Right cardiac atrium (tissue), 5 donors: Measurements from ENCODE around the gene EXOC4. TPM values are rescaled to one million over a fixed set of nuclear protein-coding genes. Genes with fewer than 3 reads are reported as not detected.

Experiments used
- ATAC-seq, 2 donors: fragments of 200-7000 bp; cut with Tn5 transposase; one replicate each; pipeline versions ENCODE4 v1.8.0 to v1.9.1; 2020; ENCODE audit warnings: moderate library complexity in 2 of 2, mild to moderate bottlenecking in 1 of 2
- DNase-seq, 3 donors: peaks; one replicate each; pipeline ENCODE4 v3.0.0-alpha.2; 2020
- H3K27ac ChIP-seq: one replicate; pipeline ENCODE4 v1.5.1; 2013; ENCODE audit warnings: mild to moderate bottlenecking, low read length, control low read depth, moderate library complexity
- H3K27me3 ChIP-seq: one replicate; pipeline ENCODE4 v1.6.1; 2013; ENCODE audit not compliant: control insufficient read depth, insufficient read depth
- H3K4me1 ChIP-seq: one replicate; pipeline ENCODE4 v1.6.1; 2013; ENCODE audit warnings: low read length; ENCODE audit not compliant: control insufficient read depth, insufficient read depth
- H3K4me3 ChIP-seq: one replicate; pipeline ENCODE4 v1.5.1; 2013; ENCODE audit warnings: low read length, control low read depth
- H3K9me3 ChIP-seq: one replicate; pipeline ENCODE4 v1.6.1; 2013; ENCODE audit warnings: low read length; ENCODE audit not compliant: control insufficient read depth
- WGBS: extraction: QIAGEN DNeasy Blood & Tissue Kit; methylation state at CpG from one replicate; pipeline ENCODE4 v1.1.7; 2013; 5-methylcytosine and 5-hydroxymethylcytosine counted together
- intact Hi-C, 4 donors: fragments of 100-400 bp; cut with DNase I; formaldehyde crosslinking; loops; one replicate each; pipeline versions ENCODE4 v1.11.0 to v1.14.0; 2022 to 2023
- polyA plus RNA-seq: library from polyadenylated mRNA; stranded (reverse); fragments of 200-250 nt; gene quantifications from one replicate; pipeline ENCODE4 v1.2.3, GENCODE V29; 2013
- total RNA-seq, 4 donors: library from RNA; stranded (reverse); fragmentation: NEBNext Ultra II Directional; extraction: Animal tissue kit (Norgen Biotek cat#: 25700); gene quantifications; one replicate each; pipeline ENCODE4 v1.2.1, GENCODE V29; 2021
- donor health status: healthy with polysubstance abuse.
- donor health status: DM: no; HTN: yes; CAD: no.
- donor health status: DM: no; HTN: no; CAD: no.
- donor health status: DM: no; HTN: yes; CAD: no; lungs with severe emphysema.
- donor health status: DM: yes; HTN: yes; CAD: no.

EXOC4 gene
- total and polyA plus RNA-seq, 5 donors: 11.9 to 45.9 (median 39.7) TPM

- intact Hi-C loops: no loop called here
- H3K4me1 ChIP-seq: no peaks in the 10 kb centered on the region
- no peaks in the 10 kb centered on the region for H3K9me3 ChIP-seq
- H3K4me3 ChIP-seq: no peak overlapping the region
- no peak overlapping the region for H3K27ac ChIP-seq
- DNase-seq (no peak), ATAC-seq (no peak)
- WGBS: 91% methylated on average over 2 of the region's 2 CpGs
- H3K27me3 ChIP-seq: no peaks in the 10 kb centered on the region
Measured at GRCh38 chr7:133535308-133535707, 282.4 kb downstream of the EXOC4 start.

DNA sequence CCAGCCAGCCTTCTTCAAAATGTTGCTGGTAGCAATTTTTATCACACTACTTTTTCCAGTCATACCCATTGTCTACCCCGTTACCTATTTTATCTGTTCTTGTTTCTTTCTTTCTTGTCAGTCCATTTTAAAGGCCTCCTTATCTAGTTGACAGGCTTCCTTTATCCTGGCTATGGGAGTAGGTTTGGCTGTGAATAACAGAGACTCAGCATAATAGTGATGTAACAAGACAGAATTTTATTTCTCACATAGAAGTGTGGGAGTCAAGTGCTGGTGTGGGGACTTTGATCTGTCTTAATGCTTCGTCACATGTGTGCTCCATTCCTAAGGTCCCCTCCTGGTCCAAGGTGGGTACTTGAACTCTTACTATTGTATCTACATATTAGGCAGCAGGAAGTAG lies 283.6 kb downstream of the EXOC4 start:
- no peaks in the 10 kb centered on the region for H3K4me1 ChIP-seq
- WGBS: 91% methylated on average over 2 of the region's 2 CpGs
- no peak overlapping the region for H3K27ac ChIP-seq
- DNase-seq (no peak), ATAC-seq (no peak)
- no peaks in the 10 kb centered on the region for H3K27me3 ChIP-seq
- H3K9me3 ChIP-seq: no peaks in the 10 kb centered on the region
- intact Hi-C loops: no loop called here
- H3K4me3 ChIP-seq: no peak overlapping the region

GRCh38 chr7:133539016-133539415 lies 286.1 kb downstream of the EXOC4 start:
- intact Hi-C loops: no loop called here
- no peaks in the 10 kb centered on the region for H3K27me3 ChIP-seq
- WGBS: 68% methylated on average over 2 of the region's 2 CpGs
- H3K4me3 ChIP-seq: no peak overlapping the region
- H3K9me3 ChIP-seq: no peaks in the 10 kb centered on the region
- ATAC-seq (no peak), DNase-seq (no peak)
- H3K27ac ChIP-seq: no peak overlapping the region
- H3K4me1 ChIP-seq: no peaks in the 10 kb centered on the region

DNA sequence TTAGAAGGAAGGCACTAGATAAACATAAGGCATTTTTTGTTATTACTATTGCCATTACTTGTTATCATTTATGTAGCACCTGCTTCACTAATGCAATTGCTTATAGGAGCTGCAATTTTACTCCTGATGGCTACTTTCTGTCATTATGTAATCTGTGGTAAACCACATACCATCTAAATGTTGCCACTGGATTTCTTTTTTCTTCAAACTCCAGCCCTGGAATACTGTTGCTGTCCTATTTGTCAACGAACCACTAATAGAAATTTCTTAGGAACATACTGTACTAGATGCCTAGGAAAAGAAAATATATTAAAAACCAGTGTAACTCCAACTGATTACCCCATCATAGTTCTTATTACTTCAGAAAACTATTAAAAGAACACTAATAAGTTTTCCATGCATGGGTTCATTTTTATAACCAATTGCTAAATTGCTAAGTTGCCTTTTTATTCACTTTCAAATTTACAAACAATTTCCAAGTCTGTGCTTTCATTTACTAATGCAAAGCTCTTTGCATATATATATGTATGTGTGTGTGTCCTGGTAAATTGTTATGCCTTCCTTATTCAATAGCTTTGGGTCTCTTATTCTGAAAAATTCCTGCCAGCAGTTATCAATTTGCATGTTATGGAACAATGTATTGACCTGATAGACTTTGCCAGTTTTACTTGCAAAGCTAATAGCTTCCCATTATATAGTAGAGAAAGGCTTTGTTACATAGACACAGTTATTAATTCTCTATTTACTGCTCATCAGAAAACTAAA lies 287.4 kb downstream of the EXOC4 start:
- WGBS: 89% methylated on average over 1 of the region's 1 CpG
- intact Hi-C loops: no loop called here
- no peak for DNase-seq
- Histone ChIP-seq H3K27ac (no peak overlapping the region), H3K9me3 (no peaks in the 10 kb centered on the region), H3K27me3 (no peaks in the 10 kb centered on the region), H3K4me3 (no peak overlapping the region), H3K4me1 (no peaks in the 10 kb centered on the region)
- ATAC-seq: no peak

- Histone ChIP-seq H3K27me3 (no peaks in the 10 kb centered on the region), H3K9me3 (no peaks in the 10 kb centered on the region), H3K4me3 (no peak overlapping the region), H3K4me1 (no peaks in the 10 kb centered on the region), H3K27ac (no peak overlapping the region)
- ATAC-seq: no peak
- intact Hi-C loops: no loop called here
- no peak for DNase-seq
Measured at GRCh38 chr7:133542209-133542780, 289.4 kb downstream of the EXOC4 start.

GRCh38 chr7:133543657-133544056 lies 290.8 kb downstream of the EXOC4 start:
- no peaks in the 10 kb centered on the region for H3K27me3 ChIP-seq
- no peaks in the 10 kb centered on the region for H3K9me3 ChIP-seq
- WGBS: 71% methylated on average over 3 of the region's 3 CpGs
- no peak for ATAC-seq
- no peak for DNase-seq
- H3K27ac ChIP-seq: no peak overlapping the region
- H3K4me3 ChIP-seq: no peak overlapping the region
- H3K4me1 ChIP-seq: no peaks in the 10 kb centered on the region
- intact Hi-C loops: no loop called here

DNA sequence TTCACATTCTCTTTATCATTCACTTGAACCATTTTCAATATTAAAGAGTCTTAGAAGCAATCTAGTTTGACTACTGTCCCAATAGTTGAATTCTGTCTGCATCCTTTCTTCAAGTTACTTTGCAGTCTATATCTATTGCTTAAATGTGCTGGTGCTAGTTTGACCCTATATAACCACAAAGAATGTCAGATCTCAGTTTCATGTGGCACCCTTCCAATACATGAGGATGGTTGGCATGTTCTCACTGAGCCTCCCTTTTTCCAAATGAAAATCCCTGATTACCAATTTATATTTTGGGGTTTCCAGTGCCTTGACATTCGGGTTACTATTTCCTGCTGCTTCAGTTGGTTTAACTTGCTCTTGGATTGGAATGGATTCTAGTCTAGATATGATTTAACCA lies 292.7 kb downstream of the EXOC4 start:
- Histone ChIP-seq H3K27ac (no peak overlapping the region), H3K4me3 (no peak overlapping the region), H3K4me1 (no peaks in the 10 kb centered on the region), H3K27me3 (no peaks in the 10 kb centered on the region), H3K9me3 (no peaks in the 10 kb centered on the region)
- no peak for ATAC-seq
- DNase-seq: no peak
- WGBS: 84% methylated on average over 1 of the region's 1 CpG
- intact Hi-C loops: no loop called here

- H3K27ac ChIP-seq: no peak overlapping the region
- no peaks in the 10 kb centered on the region for H3K4me1 ChIP-seq
- no peaks in the 10 kb centered on the region for H3K9me3 ChIP-seq
- H3K4me3 ChIP-seq: no peak overlapping the region
- ATAC-seq: no peak
- WGBS: 95% methylated on average over 4 of the region's 4 CpGs
- intact Hi-C loops: no loop called here
- no peaks in the 10 kb centered on the region for H3K27me3 ChIP-seq
- no peak for DNase-seq
Measured at GRCh38 chr7:133547981-133548380, 295.1 kb downstream of the EXOC4 start.

DNA sequence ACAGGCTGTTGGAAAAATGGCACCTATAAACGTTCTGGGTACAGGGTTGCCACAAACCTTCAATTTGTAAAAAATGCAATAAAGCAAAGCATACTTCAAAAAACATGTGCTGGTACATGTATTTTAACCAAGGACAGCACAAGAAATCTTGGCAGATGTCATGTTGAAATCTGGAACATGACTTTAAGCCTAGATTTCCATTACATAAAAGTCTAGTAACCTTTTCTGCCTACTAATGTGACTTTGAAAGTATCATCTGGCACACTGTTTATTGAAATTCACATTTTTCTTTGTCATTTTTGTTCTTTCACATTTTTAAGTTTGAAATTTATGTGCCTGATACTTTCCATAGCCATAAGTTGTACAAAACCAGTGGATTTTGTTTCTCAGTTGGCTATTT lies 296.8 kb downstream of the EXOC4 start:
- Histone ChIP-seq H3K27me3 (no peaks in the 10 kb centered on the region), H3K9me3 (no peaks in the 10 kb centered on the region), H3K27ac (no peak overlapping the region), H3K4me3 (no peak overlapping the region), H3K4me1 (no peaks in the 10 kb centered on the region)
- intact Hi-C loops: no loop called here
- no peak for DNase-seq
- 80% methylated on average over 1 of the region's 1 CpG for WGBS
- no peak for ATAC-seq

DNA sequence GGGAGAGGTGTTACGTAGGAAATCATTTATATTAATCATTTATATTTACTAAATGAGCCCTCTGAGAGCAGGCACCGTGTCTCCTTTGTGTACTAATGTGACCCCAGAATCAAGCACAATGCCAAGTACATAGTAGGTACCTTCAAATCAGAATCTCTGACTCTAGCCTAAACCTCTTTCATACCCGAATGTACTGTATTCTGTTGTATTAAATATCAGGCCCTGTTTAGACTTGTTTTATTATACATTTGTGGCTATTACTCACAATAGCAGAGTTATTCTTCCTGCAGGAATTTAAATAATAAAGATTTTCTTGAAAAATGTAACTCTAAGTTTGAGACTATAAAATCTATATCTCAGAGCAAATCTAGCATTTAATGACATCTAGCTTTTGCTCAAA lies 297.3 kb downstream of the EXOC4 start:
- ATAC-seq (no peak), DNase-seq (no peak)
- Histone ChIP-seq H3K4me1 (no peaks in the 10 kb centered on the region), H3K4me3 (no peak overlapping the region), H3K27me3 (no peaks in the 10 kb centered on the region), H3K27ac (no peak overlapping the region), H3K9me3 (no peaks in the 10 kb centered on the region)
- WGBS: 94% methylated on average over 3 of the region's 3 CpGs
- intact Hi-C loops: no loop called here

DNA sequence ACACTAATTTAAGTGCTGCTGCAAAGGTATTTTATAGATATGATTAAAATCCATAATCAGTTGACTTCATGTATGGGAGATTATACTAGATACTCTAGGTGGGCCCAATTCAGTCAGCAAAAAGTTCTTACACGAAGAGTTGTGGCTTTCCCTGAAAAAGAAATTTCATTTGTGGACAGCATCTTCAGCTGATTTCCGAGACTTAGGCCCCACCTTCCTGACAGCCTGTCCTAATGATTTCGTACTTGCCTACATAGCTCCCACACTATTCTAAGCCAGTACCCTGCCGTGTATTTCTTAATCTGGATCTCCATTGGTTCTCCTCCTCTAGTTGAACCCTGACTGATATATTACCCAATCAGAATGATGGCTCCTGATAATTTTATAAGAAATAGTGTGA lies 297.9 kb downstream of the EXOC4 start:
- Histone ChIP-seq H3K27me3 (no peaks in the 10 kb centered on the region), H3K9me3 (no peaks in the 10 kb centered on the region), H3K27ac (no peak overlapping the region), H3K4me1 (no peaks in the 10 kb centered on the region), H3K4me3 (no peak overlapping the region)
- WGBS: 98% methylated on average over 4 of the region's 4 CpGs
- DNase-seq (no peak), ATAC-seq (no peak)
- intact Hi-C loops: no loop called here

- intact Hi-C loops: no loop called here
- WGBS: 90% methylated on average over 4 of the region's 4 CpGs
- H3K4me3 ChIP-seq: no peak overlapping the region
- DNase-seq (no peak), ATAC-seq (no peak)
- H3K27me3 ChIP-seq: no peaks in the 10 kb centered on the region
- H3K27ac ChIP-seq: no peak overlapping the region
- H3K4me1 ChIP-seq: no peaks in the 10 kb centered on the region
- H3K9me3 ChIP-seq: no peaks in the 10 kb centered on the region
Measured at GRCh38 chr7:133551466-133551865, 298.6 kb downstream of the EXOC4 start.
